ENCODE measurements around the gene GLRA3. TPM values are rescaled to one million over a fixed set of nuclear protein-coding genes. Genes with fewer than 3 reads are reported as not detected.
"Not testable (repeated sequence)": the region's sequence is repeated elsewhere in the genome, so short reads cannot be mapped to it uniquely, and the experiment has no call there.

GLRA3 gene
- total RNA-seq, 3 donors from 2014 or later, result 0.09 TPM; not detected in 2

GRCh38 chr4:174808836-174809235, 20.2 kb downstream of the GLRA3 start:
- DNase-seq (no peak), ATAC-seq (no peak)
- Histone ChIP-seq H3K9me3 (peaks cover 3% of the 10 kb centered on the region), H3K4me3 (no peak overlapping the region), H3K4me1 (ENCODE audit: low read depth) (no peaks in the 10 kb centered on the region), H3K36me3 (ENCODE audit: low read depth) (no peaks in the 10 kb centered on the region)
- intact Hi-C loops (cut with DNase I, micrococcal nuclease), result no loop called here
- TF ChIP-seq, protein P1, sequence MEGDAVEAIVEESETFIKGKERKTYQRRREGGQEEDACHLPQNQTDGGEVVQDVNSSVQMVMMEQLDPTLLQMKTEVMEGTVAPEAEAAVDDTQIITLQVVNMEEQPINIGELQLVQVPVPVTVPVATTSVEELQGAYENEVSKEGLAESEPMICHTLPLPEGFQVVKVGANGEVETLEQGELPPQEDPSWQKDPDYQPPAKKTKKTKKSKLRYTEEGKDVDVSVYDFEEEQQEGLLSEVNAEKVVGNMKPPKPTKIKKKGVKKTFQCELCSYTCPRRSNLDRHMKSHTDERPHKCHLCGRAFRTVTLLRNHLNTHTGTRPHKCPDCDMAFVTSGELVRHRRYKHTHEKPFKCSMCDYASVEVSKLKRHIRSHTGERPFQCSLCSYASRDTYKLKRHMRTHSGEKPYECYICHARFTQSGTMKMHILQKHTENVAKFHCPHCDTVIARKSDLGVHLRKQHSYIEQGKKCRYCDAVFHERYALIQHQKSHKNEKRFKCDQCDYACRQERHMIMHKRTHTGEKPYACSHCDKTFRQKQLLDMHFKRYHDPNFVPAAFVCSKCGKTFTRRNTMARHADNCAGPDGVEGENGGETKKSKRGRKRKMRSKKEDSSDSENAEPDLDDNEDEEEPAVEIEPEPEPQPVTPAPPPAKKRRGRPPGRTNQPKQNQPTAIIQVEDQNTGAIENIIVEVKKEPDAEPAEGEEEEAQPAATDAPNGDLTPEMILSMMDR (IDR thresholded peaks at IDR 0.05), result no peak

- Histone ChIP-seq H3K36me3 (ENCODE audit: low read depth) (no peaks in the 10 kb centered on the region), H3K4me3 (no peak overlapping the region), H3K9me3 (peaks cover 3% of the 10 kb centered on the region), H3K4me1 (ENCODE audit: low read depth) (no peaks in the 10 kb centered on the region)
- DNase-seq (no peak), ATAC-seq (no peak)
- TF ChIP-seq, protein P1 (IDR thresholded peaks at IDR 0.05), result no peak
- intact Hi-C loops (cut with DNase I, micrococcal nuclease), result no loop called here
Measured at GRCh38 chr4:174808119-174808518, 20.9 kb downstream of the GLRA3 start.

GRCh38 chr4:174805746-174806145, 23.3 kb downstream of the GLRA3 start:
- TF ChIP-seq, protein P1 (IDR thresholded peaks at IDR 0.05), result no peak
- no peaks in the 10 kb centered on the region for H3K4me1 ChIP-seq (ENCODE audit: low read depth)
- ATAC-seq (no peak), DNase-seq (no peak)
- intact Hi-C loops (cut with DNase I, micrococcal nuclease), result no loop called here
- no peak overlapping the region for H3K4me3 ChIP-seq
- peaks cover 3% of the 10 kb centered on the region for H3K9me3 ChIP-seq
- no peaks in the 10 kb centered on the region for H3K36me3 ChIP-seq (ENCODE audit: low read depth)

- Histone ChIP-seq H3K4me3 (no peak overlapping the region), H3K36me3 (ENCODE audit: low read depth) (no peaks in the 10 kb centered on the region), H3K4me1 (ENCODE audit: low read depth) (no peaks in the 10 kb centered on the region), H3K9me3 (peaks cover 3% of the 10 kb centered on the region)
- TF ChIP-seq, protein P1 (IDR thresholded peaks at IDR 0.05), result no peak
- intact Hi-C loops (cut with DNase I, micrococcal nuclease), result no loop called here
- no peak for DNase-seq
- no peak for ATAC-seq
Measured at GRCh38 chr4:174794543-174795094, 34.4 kb downstream of the GLRA3 start.

DNA sequence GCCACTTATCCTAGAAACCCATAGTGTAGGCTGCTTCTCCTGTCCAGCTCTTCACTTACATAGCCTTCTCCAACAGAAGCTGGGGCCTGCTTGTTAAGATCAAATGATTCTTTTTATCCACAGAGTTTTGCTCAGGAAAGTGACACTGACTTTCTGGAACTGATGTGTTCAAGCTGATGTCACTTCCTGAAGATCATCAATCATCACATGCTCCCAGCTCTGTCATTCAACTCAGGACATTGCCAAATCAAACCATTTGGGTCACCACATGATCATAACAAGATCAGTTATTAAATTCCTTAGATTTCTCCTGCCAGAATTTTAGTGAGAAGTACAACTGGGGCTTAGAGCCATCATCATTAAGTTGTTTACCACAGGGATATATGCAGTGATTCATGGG, 39.4 kb downstream of the GLRA3 start:
- DNase-seq (no peak), ATAC-seq (no peak)
- H3K4me3 ChIP-seq, result no peak overlapping the region
- H3K36me3 ChIP-seq (ENCODE audit: low read depth), result no peaks in the 10 kb centered on the region
- no peaks in the 10 kb centered on the region for H3K4me1 ChIP-seq (ENCODE audit: low read depth)
- no peaks in the 10 kb centered on the region for H3K9me3 ChIP-seq
- TF ChIP-seq, protein P1 (IDR thresholded peaks at IDR 0.05), result no peak
- intact Hi-C loops (cut with DNase I, micrococcal nuclease), result no loop called here

GRCh38 chr4:174778274-174778986, 50.6 kb downstream of the GLRA3 start:
- intact Hi-C loops (cut with DNase I, micrococcal nuclease); DNase-seq; ATAC-seq; H3K36me3 ChIP-seq (ENCODE audit: low read depth); H3K4me1 ChIP-seq (ENCODE audit: low read depth); H3K9me3 ChIP-seq; H3K4me3 ChIP-seq: not testable (repeated sequence)

Data from mucosa of descending colon (tissue), 3 donors.